ENCODE results near the gene STATH. TPM values are rescaled to one million over a fixed set of nuclear protein-coding genes. Genes with fewer than 3 reads are reported as not detected.

STATH gene
- total RNA-seq, 1 donor from 2014 or later = not detected

Other genes with a start within 250 kb of the STATH start
- 2.4 and 12.6 TPM in 2 replicates for gene SULT1B1, start 235.3 kb upstream of the STATH start, total RNA-seq
- gene SULT1E1, start 135.8 kb upstream of the STATH start, total RNA-seq = 1.2 and 2.4 TPM in 2 replicates
- gene CSN1S1, start 64.9 kb upstream of the STATH start, total RNA-seq = 0.09 TPM in 1 of 2 replicates, not detected in the other
- gene CSN2, start 30.2 kb upstream of the STATH start, total RNA-seq = not detected in 2 replicates
- not detected in 2 replicates for gene HTN3, start 32.5 kb downstream of the STATH start, total RNA-seq
- not detected in 2 replicates for gene HTN1, start 54.5 kb downstream of the STATH start, total RNA-seq
- not detected in 2 replicates for gene PRR27, start 158.3 kb downstream of the STATH start, total RNA-seq
- not detected in 2 replicates for gene ODAM, start 199.8 kb downstream of the STATH start, total RNA-seq
- gene FDCSP, start 230.2 kb downstream of the STATH start, total RNA-seq = not detected in 2 replicates
- not detected in 2 replicates for gene CSN3, start 246.6 kb downstream of the STATH start, total RNA-seq

Measured in dermis blood vessel endothelial cell (primary cell).